Stimulated activated CD4-positive, alpha-beta T cell treated with anti-CD3 and anti-CD28 coated beads, Interleukin-2, amount 100 ng/mL, for 48 hours (primary cell): Measurements from ENCODE around the gene SIRT3.

Experiments
- DNase-seq, 2 donors: peaks; one replicate each; pipeline ENCODE4 v3.0.0-alpha.2; 2020

The SIRT3 gene

GRCh38 chr11:270451-271318 is 34.5 kb upstream of the SIRT3 start:
- DNase-seq: no peak

- DNase-seq: peak in 1 of 2 donors; percentile 41
Observed at GRCh38 chr11:269146-269890, 33.2 kb upstream of the SIRT3 start.

- peak in 1 of 2 donors; percentile 27 for DNase-seq
Observed at GRCh38 chr11:268716-269145, 32.6 kb upstream of the SIRT3 start.

GRCh38 chr11:267491-267994 is 31.4 kb upstream of the SIRT3 start:
- peak in 1 of 2 donors; percentile 39 for DNase-seq

DNA sequence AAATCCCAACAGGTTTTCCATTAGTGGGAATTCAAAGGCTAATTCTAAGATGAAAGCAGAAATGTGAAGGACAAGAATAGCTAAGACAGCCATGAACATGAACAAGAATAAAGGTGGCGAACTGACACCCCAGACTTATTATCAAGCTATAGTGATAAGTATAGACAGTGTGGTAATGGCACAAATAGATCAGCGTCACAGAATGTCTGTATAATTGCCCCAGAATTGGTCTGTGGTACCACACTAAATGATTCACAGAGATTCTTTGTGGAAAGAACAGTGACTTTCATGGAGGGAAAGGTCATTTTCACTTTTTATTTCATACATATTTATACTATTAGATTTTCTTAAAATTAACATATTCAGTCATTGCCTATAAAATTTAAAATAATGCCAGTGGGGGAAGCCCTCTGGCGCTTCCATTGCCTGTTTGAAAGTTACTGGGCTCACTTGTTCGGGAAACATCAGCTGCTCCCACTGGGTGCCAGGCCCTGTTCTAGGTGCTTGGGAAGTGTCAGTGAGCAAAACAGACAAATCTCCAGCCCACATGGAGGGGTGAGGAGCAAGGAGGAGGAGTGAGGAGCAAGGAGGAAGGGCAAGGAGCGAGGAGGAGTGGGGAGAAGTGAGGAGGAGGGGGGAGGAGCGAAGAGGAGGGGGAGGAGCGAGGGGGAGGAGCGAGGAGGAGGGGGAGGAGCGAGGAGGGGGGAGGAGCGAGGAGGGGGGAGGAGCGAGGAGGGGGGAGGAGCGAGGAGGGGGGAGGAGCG is 30.7 kb upstream of the SIRT3 start:
- DNase-seq: peak in 1 of 2 donors; percentile 19

DNA sequence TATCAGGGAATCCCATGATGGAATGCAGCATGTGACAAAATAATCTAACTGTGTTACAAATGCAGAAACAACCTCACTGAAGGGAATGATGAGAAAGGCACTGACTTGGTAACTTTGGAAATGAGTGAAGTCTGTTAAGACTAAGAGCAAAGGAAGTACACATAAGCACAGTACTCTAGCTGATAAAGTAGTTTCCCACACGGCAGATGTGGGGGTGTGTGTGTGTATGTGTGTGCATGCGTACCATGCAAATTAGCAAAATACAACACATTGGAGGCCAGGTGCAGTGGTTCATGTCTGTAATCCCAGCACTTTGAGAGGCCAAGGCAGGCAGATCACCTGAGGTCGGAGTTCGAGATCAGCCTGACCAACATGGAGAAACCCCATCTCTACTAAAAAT is 25.5 kb upstream of the SIRT3 start:
- no peak for DNase-seq

DNA sequence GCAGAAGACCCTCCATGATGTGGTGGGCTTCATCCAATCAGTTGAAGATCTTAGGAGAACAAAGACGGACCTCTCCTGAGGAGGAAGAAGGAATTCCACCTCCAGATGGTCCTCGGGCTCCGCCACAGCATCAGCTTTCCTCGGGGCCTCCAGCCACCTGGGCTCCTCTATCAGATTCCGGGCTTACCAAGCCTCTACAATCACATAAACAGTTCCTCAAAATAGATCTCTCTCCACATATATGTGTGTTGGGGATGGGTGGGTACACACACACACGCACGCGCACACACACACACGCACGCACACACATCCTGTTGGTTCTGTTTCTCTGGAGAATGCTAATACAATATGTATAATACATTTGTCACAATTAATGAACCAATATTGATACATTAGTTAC is 23.3 kb upstream of the SIRT3 start:
- no peak for DNase-seq

DNA sequence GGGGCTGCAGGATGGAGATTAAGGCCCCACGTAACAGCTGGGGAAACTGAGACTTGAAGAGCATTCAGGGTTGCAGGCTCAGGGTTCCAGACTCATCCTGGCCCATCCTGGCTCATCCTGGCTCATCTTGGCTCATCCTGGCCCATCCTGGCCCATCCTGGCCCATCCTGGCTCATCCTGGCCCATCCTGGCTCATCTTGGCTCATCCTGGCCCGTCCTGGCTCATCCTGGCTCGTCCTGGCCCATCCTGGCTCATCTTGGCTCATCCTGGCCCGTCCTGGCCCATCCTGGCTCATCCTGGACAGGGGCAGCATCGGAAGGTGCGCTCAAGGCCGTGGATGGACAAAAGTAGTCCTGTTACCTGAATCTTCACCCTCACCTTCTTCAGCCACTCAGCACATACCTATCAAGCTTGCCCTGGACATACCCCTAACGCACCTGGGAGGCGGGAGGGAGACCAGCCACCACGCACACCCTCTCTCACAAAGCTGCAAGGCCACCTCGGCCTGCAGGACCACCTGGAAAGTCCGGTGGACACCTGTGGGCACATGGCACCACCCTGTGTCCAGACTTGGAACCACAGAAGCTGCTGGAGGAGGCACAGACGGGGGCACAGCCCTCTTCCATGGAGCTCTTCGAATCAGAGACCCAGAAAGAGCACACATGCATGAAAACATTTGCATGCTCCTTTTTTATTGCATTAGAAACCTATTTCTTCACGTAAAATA is 21.8 kb upstream of the SIRT3 start:
- DNase-seq: no peak

DNA sequence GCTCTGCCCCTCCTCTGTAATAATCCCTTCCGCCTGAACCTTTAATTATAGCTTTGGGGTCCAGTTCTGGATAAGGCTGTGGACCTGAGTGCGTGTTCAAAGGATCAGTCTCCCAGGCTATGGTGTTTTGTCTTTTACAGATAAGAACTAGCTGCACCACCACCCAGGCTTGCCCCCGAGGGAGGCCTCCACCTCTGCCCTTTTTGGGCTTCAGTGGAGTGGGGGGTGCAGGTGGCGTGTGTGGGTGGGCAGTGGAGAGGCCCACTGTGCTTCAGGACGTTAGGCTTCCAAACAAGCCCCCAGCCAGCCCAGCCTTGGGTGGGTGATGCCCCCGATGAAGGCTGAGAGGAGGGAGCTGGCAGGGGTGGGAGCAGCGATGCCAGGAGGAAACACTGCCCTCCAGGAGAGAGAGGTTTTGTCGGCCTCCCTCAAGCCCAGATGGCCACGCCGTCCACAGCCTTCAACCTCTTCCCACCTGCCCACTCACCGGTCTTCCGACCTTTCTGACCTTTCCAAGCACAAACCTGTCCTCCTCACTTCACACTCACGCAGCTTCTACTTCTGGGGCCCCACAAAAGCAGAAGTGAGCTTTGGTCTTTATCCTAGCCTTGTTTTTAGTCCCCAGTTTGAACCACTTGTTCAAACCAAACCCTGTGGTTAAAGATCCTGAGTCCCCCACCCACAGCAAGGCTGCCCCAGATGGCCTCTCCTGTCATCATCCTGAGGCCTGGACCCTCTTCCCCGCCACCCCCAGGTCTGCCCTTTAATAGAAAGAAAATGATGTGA is 21.0 kb upstream of the SIRT3 start:
- DNase-seq: no peak

GRCh38 chr11:255816-256215 is 19.7 kb upstream of the SIRT3 start:
- no peak for DNase-seq

DNA sequence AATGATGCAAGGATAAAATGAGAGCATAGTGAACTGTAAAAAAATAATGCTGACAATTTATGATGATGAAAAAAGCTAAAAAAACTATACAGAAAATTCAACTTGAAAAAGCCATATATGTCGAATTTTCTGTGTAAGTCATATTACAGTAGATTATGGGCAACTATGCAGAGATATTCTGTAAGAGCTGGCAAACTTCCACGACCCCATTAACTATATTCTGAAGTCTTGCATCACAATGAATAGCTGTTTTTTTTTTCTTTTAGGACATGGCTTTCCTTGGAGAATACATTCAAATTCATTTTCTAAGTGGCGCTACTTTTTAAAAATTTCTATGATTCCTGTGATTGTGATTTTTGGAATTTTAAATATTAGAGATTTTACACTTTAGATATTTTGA is 19.0 kb upstream of the SIRT3 start:
- DNase-seq: no peak

DNA sequence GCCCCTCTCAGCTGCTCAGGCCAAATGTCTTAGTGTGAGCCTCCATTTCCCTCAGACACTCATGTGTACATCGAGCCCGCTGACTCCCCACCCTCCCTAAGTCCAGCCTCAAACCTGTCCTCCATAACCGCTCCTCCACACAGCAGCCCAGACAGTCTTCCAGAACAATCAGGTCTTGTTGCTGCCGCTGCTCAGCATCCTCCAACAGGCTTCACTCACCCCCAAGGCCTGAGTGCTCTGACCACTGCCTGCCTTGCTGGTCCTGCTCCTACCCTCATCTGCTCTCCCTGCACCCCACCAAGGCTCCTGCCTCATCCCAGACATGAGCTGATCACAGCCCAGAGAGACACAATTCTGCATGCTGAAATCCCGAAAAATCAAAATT is 17.7 kb upstream of the SIRT3 start:
- DNase-seq: no peak

DNA sequence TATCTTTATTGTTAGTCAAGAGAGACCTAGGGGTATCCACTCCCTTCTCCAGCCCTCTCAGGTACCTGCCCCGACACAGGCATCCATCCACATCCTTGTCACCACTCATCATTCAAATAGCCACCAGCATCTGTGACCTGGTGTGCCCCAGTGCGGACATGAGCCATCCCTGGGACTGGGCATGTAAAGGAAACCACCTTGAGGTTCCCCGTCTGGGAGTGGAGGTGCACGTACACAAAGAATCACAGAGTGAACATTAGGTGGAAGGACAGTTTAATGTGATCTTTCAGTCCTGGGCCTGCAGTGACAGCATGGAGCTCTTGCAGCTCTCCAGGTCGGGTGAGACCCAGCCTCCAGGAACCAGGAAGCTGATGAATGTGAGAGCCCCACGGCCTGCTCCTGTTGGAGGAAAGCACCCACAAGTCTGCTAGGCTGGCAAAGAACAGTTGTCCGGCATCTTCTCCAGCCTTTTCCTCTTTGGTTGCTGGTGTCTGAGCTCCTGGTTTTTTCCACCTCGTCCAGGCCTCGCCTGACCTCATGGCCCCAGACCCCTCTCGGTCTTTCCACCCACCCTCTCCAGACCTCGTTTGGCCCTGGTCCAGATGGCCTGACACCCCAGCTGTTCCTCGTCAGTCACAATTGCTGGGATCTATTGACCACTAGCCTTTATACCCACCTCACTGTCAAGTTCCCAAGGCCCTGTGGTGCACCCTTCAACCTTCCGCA is 17.2 kb upstream of the SIRT3 start:
- no peak for DNase-seq

DNA sequence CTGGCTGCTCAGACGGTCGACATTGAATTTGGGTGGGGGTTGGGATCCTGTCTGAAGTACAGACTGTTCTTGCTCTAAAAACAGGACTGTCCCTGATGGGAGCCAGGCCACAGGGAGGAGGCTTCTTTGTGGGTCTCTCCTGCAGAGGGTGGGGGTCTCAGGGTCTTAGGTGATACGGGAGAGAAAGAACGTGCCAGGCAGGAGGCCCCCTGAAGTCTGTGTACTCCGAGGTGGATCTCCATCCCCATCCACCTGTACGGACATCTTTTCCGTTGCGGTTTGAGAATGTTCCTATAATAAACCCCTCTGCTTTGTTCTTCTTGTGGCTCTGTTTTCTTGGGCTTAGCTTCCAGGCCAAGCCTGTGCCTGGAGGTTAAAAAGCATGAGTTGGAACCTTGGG is 16.5 kb upstream of the SIRT3 start:
- DNase-seq: no peak

GRCh38 chr11:251550-251949 is 15.4 kb upstream of the SIRT3 start:
- no peak for DNase-seq

- peak; percentile 71 to 72 for DNase-seq
Observed at GRCh38 chr11:250740-251299, 14.7 kb upstream of the SIRT3 start.

DNA sequence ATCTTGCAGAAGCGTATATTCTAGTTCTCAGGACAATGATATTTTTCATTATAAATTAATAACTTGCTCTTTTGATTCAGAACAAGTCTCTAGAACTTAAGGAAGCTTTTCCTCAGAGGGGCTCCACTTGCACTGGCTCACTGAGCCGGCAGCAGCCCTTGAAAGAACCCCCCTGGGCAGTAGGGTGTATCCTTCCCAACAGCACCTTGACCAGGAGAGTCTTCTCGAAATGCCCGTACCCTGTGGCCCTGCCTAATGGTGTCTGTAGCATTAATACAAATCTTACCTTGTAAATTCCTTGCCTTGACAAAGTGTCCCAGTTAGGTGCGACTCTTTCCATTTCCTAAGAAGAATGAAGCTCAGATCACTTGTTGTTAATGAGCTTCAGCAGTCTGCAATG is 14.1 kb upstream of the SIRT3 start:
- DNase-seq: no peak

DNA sequence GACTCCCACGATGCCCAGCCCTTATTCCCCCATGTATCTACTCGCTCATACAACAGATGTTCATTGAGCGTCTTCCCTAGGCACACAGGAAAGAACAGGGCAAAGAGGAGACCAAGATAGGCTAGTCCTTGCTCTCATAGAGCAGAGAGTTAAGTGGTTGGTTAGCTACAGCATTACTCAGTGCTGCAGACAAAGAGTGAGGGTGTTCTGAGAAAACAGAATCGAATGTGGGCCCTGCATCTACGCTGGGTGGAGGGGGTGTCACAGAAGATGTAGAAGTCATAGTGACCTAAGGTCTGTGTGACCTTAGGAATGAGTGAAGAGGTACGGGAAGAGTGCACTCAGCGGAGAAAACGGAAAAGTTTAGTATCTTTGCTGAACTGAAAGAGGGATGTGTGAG is 12.9 kb upstream of the SIRT3 start:
- no peak for DNase-seq

DNA sequence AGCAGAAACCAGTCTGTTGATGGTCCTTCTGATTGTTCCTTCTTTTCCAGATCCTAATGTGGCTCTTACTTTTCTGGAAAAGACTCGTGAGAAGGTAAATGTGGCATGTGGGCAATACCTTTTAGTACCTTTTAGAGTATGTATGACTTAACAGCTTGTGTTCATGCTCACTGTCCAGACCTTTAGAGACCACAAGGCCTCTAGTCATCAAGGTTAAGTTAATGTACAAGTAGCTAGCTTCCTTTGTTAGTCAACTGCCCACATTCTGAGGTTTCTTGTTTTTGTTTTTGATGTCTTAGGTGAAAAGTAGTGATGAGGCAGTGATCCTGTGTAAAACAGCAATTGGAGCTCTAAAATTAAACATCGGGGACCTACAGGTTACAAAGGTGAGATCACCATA is 8.2 kb upstream of the SIRT3 start:
- DNase-seq: no peak

GRCh38 chr11:241634-242033 is 5.5 kb upstream of the SIRT3 start:
- DNase-seq: no peak

DNA sequence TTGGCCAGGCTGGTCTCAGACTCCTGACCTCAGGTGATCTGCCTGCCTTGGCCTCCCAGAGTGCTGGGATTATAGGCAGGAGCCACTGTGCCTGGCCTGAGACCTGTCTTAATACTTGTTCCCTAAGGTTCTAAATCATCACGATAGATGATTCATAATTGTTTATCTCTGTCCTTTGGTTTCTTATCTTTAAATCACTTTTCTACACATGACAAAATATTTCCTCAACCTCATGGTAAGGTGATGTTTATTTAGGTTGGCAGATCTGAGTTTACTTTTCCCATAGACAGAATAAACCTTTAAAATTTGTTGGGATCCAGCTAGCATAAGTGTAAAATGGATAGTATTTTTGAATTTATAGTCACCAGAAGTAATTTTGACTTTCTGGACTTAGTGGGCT is 4.2 kb upstream of the SIRT3 start:
- no peak for DNase-seq
